T-cell (primary cell): Measurements from ENCODE around the gene MUCL3. TPM values are rescaled to one million over a fixed set of nuclear protein-coding genes. Genes with fewer than 3 reads are reported as not detected.

Source experiments
- ATAC-seq, 4 experiments: fragments of 200-7000 bp in 3 of 4; fragments of 150-1000 bp in 1 of 4; cut with Tn5 transposase; replicated peaks in 1 of 4; 1 replicate in 3 of 4; 2 replicates in 1 of 4; pipeline ENCODE4 v1.10.0; 2021; ENCODE audit warnings: moderate library complexity in 3 of 4, mild to moderate bottlenecking in 2 of 4, moderate number of reproducible peaks in 1 of 4
- CTCF ChIA-PET, 2 donors: fragments of 300-600 bp; sonication (Branson Sonifier 250); formaldehyde crosslinking; loops; one replicate each; lab custom pipeline; 2022; ENCODE audit warnings: antibody characterized with exemption in 2 of 2; lab: Charles Lee
- POLR2A ChIA-PET, 2 donors: fragments of 300-600 bp; sonication (Branson Sonifier 250); formaldehyde crosslinking; loops; one replicate each; lab custom pipeline; 2022; ENCODE audit warnings: antibody characterized with exemption in 2 of 2; lab: Charles Lee
- DNase-seq, 35 experiments: peaks; one replicate each; pipeline versions ENCODE4 v3.0.0 to v3.0.0-alpha.2; 2013 to 2023
- H3K27ac ChIP-seq: one replicate; pipeline ENCODE4 v1.5.1; 2013; ENCODE audit warnings: low read length
- H3K27me3 ChIP-seq, 2 experiments: replicated peaks in 1 of 2; 1 replicate in 1 of 2; 2 replicates in 1 of 2; pipeline versions ENCODE4 v1.6.1 to v1.7.0; 2013; ENCODE audit warnings: low read length in 1 of 2, mixed read lengths in 1 of 2; ENCODE audit not compliant: control insufficient read depth in 2 of 2, insufficient read depth in 2 of 2; ENCODE audit errors: extremely low read depth in 1 of 2
- H3K36me3 ChIP-seq, 2 donors: 1 replicate in 1 of 2; 2 replicates in 1 of 2; pipeline versions ENCODE4 v1.6.1 to v1.7.0; 2013; ENCODE audit warnings: low read length in 1 of 2; ENCODE audit not compliant: control insufficient read depth in 2 of 2, insufficient read depth in 1 of 2; ENCODE audit errors: extremely low read depth in 1 of 2
- H3K4me1 ChIP-seq, 2 experiments: 1 replicate in 1 of 2; 2 replicates in 1 of 2; pipeline versions ENCODE4 v1.6.1 to v1.7.0; 2013; ENCODE audit warnings: low read length in 2 of 2, mixed read lengths in 1 of 2; ENCODE audit not compliant: insufficient read depth in 2 of 2, control insufficient read depth in 1 of 2; ENCODE audit errors: extremely low read depth in 1 of 2
- H3K4me3 ChIP-seq, 2 donors: 1 replicate in 1 of 2; 2 replicates in 1 of 2; pipeline versions ENCODE4 v1.5.1 to v1.7.0; 2013; ENCODE audit warnings: mild to moderate bottlenecking in 2 of 2, low read length in 1 of 2, moderate library complexity in 1 of 2; ENCODE audit not compliant: control insufficient read depth in 1 of 2; ENCODE audit errors: extremely low read depth in 1 of 2
- H3K9me3 ChIP-seq: 2 replicates; pipeline ENCODE4 v1.7.0; 2013
- H3K27ac Mint-ChIP-seq, 2 donors: one replicate each; pipeline ENCODE4 v1.8.0; 2020 to 2021; ENCODE audit warnings: mild to moderate bottlenecking in 2 of 2, mixed read lengths in 2 of 2
- H3K27me3 Mint-ChIP-seq, 2 donors: one replicate each; pipeline ENCODE4 v1.8.0; 2021 to 2022; ENCODE audit warnings: mixed read lengths in 2 of 2
- H3K36me3 Mint-ChIP-seq: one replicate; pipeline ENCODE4 v1.8.0; 2021; ENCODE audit warnings: mixed read lengths
- H3K4me1 Mint-ChIP-seq, 3 donors: one replicate each; pipeline ENCODE4 v1.8.0; 2020 to 2022; ENCODE audit warnings: mixed read lengths in 3 of 3, mild to moderate bottlenecking in 1 of 3
- H3K4me3 Mint-ChIP-seq, 3 donors: one replicate each; pipeline ENCODE4 v1.8.0; 2020 to 2022; ENCODE audit warnings: mild to moderate bottlenecking in 3 of 3, mixed read lengths in 3 of 3, moderate library complexity in 3 of 3
- H3K9me3 Mint-ChIP-seq, 3 donors: one replicate each; pipeline ENCODE4 v1.8.0; 2020 to 2022; ENCODE audit warnings: mixed read lengths in 3 of 3
- WGBS: methylation state at CpG from one replicate; pipeline ENCODE4 v1.1.5; 2013; ENCODE audit warnings: missing lambda C conversion rate; ENCODE audit not compliant: insufficient coverage; 5-methylcytosine and 5-hydroxymethylcytosine counted together
- total RNA-seq, 35 experiments: library from RNA in 6 of 35; stranded (reverse) in 6 of 35; fragments of 120-200 nt in 1 of 35; gene quantifications; one replicate each; pipeline versions ENCODE4 v1.2.1 to v1.2.4 and lab custom pipeline; 2013 to 2026

The MUCL3 gene
- total RNA-seq, 5 donors from 2014 or later (not counting 1 experiment from before 2014, with no cell fraction given) = 0.09 TPM; not detected in 4

- Histone ChIP-seq H3K27me3 (peaks cover 0 to 8% of the 10 kb centered on the region in 2 experiments), H3K4me1 (no peaks in the 10 kb centered on the region), H3K27ac (no peak within 1 kb of the TSS), H3K36me3 (peaks cover 0 to 3% of the 10 kb centered on the region in 2 donors), H3K9me3 (peaks cover 2% of the 10 kb centered on the region), H3K4me3 (no peak within 1 kb of the TSS)
- POLR2A ChIA-PET = no interaction called here
- H3K27ac Mint-ChIP-seq = no peak within 1 kb of the TSS
- H3K27me3 Mint-ChIP-seq = peaks cover 0 to 3% of the 10 kb centered on the region in 2 donors
- ATAC-seq = no peak
- CTCF ChIA-PET = interaction anchor here in 1 of 2 donors (0.7 kb wide), 1 partner anchor 250 kb away, joined by 3 read pairs; no protein-coding TSS in a partner anchor
- no peak for DNase-seq
- H3K4me1 Mint-ChIP-seq = peaks cover 0 to 8% (median 3%) of the 10 kb centered on the region in 3 donors
- peaks cover 0 to 14% (median 12%) of the 10 kb centered on the region in 3 donors for H3K9me3 Mint-ChIP-seq
- peaks cover 4% of the 10 kb centered on the region for H3K36me3 Mint-ChIP-seq
- no CpG with 5 or more reads among the region's 7 CpGs for WGBS
- no peak within 1 kb of the TSS for H3K4me3 Mint-ChIP-seq
These were observed 8.7 kb upstream of the MUCL3 start, which contains the start of gene SFTA2 for GRCh38 chr6:30931969-30932645. Gene SFTA2 (minus strand): TSS chr6:30932170. CDS start chr6:30932096, 74 bp downstream.

GRCh38 chr6:30932665-30933365 lies 8.0 kb upstream of the MUCL3 start:
- Mint-ChIP-seq H3K36me3 (peaks cover 4% of the 10 kb centered on the region), H3K27me3 (peaks cover 1 to 3% of the 10 kb centered on the region in 2 donors), H3K4me1 (peaks cover 0 to 8% (median 3%) of the 10 kb centered on the region in 3 donors), H3K27ac (no peak overlapping the region), H3K9me3 (peaks cover 0 to 14% (median 12%) of the 10 kb centered on the region in 3 donors), H3K4me3 (no peak overlapping the region)
- ChIA-PET CTCF (interaction anchor here in 1 of 2 donors (0.7 kb wide), 1 partner anchor 249 kb away, joined by 3 read pairs; no protein-coding TSS in a partner anchor), POLR2A (no interaction called here)
- DNase-seq (no peak), ATAC-seq (no peak)
- Histone ChIP-seq H3K27ac (no peak overlapping the region), H3K9me3 (peaks cover 2% of the 10 kb centered on the region), H3K36me3 (peaks cover 0 to 1% of the 10 kb centered on the region in 2 donors), H3K27me3 (peaks cover 0 to 9% of the 10 kb centered on the region in 2 experiments), H3K4me1 (no peaks in the 10 kb centered on the region), H3K4me3 (no peak overlapping the region)
- 73% methylated on average over 3 of the region's 6 CpGs for WGBS

GRCh38 chr6:30935018-30935417 lies 5.8 kb upstream of the MUCL3 start:
- H3K27me3 Mint-ChIP-seq = peaks cover 7 to 8% of the 10 kb centered on the region in 2 donors
- no peaks in the 10 kb centered on the region for H3K36me3 ChIP-seq
- CTCF ChIA-PET = interaction anchor here in 1 of 2 donors (0.7 kb wide), 1 partner anchor 46 kb away, joined by 3 read pairs; no protein-coding TSS in a partner anchor
- ATAC-seq (no peak), DNase-seq (no peak)
- H3K27ac ChIP-seq = no peak overlapping the region
- POLR2A ChIA-PET = no interaction called here
- no peak overlapping the region for H3K4me3 ChIP-seq
- no peaks in the 10 kb centered on the region for H3K4me1 ChIP-seq
- H3K36me3 Mint-ChIP-seq = no peaks in the 10 kb centered on the region
- no peaks in the 10 kb centered on the region for H3K9me3 Mint-ChIP-seq
- peaks cover 0 to 8% (median 3%) of the 10 kb centered on the region in 3 donors for H3K4me1 Mint-ChIP-seq
- H3K27ac Mint-ChIP-seq = no peak overlapping the region
- H3K27me3 ChIP-seq = peaks cover 0 to 28% of the 10 kb centered on the region in 2 experiments
- 22% methylated on average over 3 of the region's 3 CpGs for whole genome bisulfite sequencing
- no peaks in the 10 kb centered on the region for H3K9me3 ChIP-seq
- H3K4me3 Mint-ChIP-seq = no peak overlapping the region

- H3K4me3 Mint-ChIP-seq = no peak overlapping the region
- Histone ChIP-seq H3K4me1 (no peaks in the 10 kb centered on the region), H3K27ac (no peak overlapping the region), H3K9me3 (no peaks in the 10 kb centered on the region), H3K27me3 (peaks cover 0 to 50% of the 10 kb centered on the region in 2 experiments), H3K4me3 (no peak overlapping the region), H3K36me3 (no peaks in the 10 kb centered on the region)
- ATAC-seq (no peak), DNase-seq (no peak)
- POLR2A ChIA-PET = no interaction called here
- H3K36me3 Mint-ChIP-seq = no peaks in the 10 kb centered on the region
- H3K27me3 Mint-ChIP-seq = peaks cover 22 to 31% of the 10 kb centered on the region in 2 donors
- WGBS = 92% methylated on average over 4 of the region's 6 CpGs
- peaks cover 0 to 8% (median 3%) of the 10 kb centered on the region in 3 donors for H3K4me1 Mint-ChIP-seq
- H3K27ac Mint-ChIP-seq = no peak overlapping the region
- CTCF ChIA-PET = no interaction called here
- H3K9me3 Mint-ChIP-seq = no peaks in the 10 kb centered on the region
These were observed 3.5 kb upstream of the MUCL3 start for GRCh38 chr6:30937265-30937664.

GRCh38 chr6:30938730-30939129 lies 2.0 kb upstream of the MUCL3 start:
- H3K4me1 Mint-ChIP-seq = peaks cover 2 to 17% (median 7%) of the 10 kb centered on the region in 3 donors
- no peaks in the 10 kb centered on the region for H3K9me3 Mint-ChIP-seq
- ChIA-PET CTCF (no interaction called here), POLR2A (no interaction called here)
- no peaks in the 10 kb centered on the region for H3K9me3 ChIP-seq
- no peak overlapping the region for H3K4me3 ChIP-seq
- H3K27ac Mint-ChIP-seq = no peak overlapping the region
- H3K27me3 Mint-ChIP-seq = peaks cover 35 to 44% of the 10 kb centered on the region in 2 donors
- no peaks in the 10 kb centered on the region for H3K36me3 ChIP-seq
- ATAC-seq (no peak), DNase-seq (no peak)
- no peaks in the 10 kb centered on the region for H3K36me3 Mint-ChIP-seq
- H3K27me3 ChIP-seq = peaks cover 0 to 59% of the 10 kb centered on the region in 2 experiments
- no peak overlapping the region for H3K27ac ChIP-seq
- H3K4me1 ChIP-seq = no peaks in the 10 kb centered on the region
- no CpG with 5 or more reads among the region's 4 CpGs for WGBS
- no peak overlapping the region for H3K4me3 Mint-ChIP-seq

GRCh38 chr6:30939473-30939872 lies 1.3 kb upstream of the MUCL3 start:
- Histone ChIP-seq H3K36me3 (no peaks in the 10 kb centered on the region), H3K4me1 (no peaks in the 10 kb centered on the region), H3K27ac (no peak overlapping the region), H3K27me3 (peaks cover 0 to 63% of the 10 kb centered on the region in 2 experiments), H3K4me3 (no peak overlapping the region), H3K9me3 (no peaks in the 10 kb centered on the region)
- ATAC-seq (no peak), DNase-seq (no peak)
- no peak overlapping the region for H3K27ac Mint-ChIP-seq
- H3K4me1 Mint-ChIP-seq = peaks cover 2 to 17% (median 7%) of the 10 kb centered on the region in 3 donors
- H3K27me3 Mint-ChIP-seq = peaks cover 41 to 50% of the 10 kb centered on the region in 2 donors
- H3K4me3 Mint-ChIP-seq = no peak overlapping the region
- H3K36me3 Mint-ChIP-seq = no peaks in the 10 kb centered on the region
- ChIA-PET CTCF (no interaction called here), POLR2A (no interaction called here)
- H3K9me3 Mint-ChIP-seq = no peaks in the 10 kb centered on the region
- 90% methylated on average over 2 of the region's 3 CpGs for WGBS
